GM19438 (cell line): ENCODE results near the gene ODAD4.
"Not testable (repeated sequence)": the region's sequence is repeated elsewhere in the genome, so short reads cannot be mapped to it uniquely, and the experiment has no call there.

ENCODE experiments used
- ATAC-seq: cut with Tn5 transposase; IDR thresholded peaks from one replicate; pipeline ENCODE4 v1.9.1; 2021; ENCODE audit warnings: low read depth; ENCODE audit not compliant: unreplicated experiment

The ODAD4 gene

GRCh38 chr17:41989702-41990419 lies 59.4 kb downstream of the ODAD4 start:
- no peak for ATAC-seq

- no peak for ATAC-seq
Observed at GRCh38 chr17:41992576-41992975, 62.2 kb downstream of the ODAD4 start.

GRCh38 chr17:41996855-41997164 lies 66.4 kb downstream of the ODAD4 start:
- ATAC-seq, result no peak

GRCh38 chr17:41998497-41998896 lies 68.1 kb downstream of the ODAD4 start:
- no peak for ATAC-seq

- no peak for ATAC-seq
Observed at GRCh38 chr17:42000413-42001133, 70.2 kb downstream of the ODAD4 start.

GRCh38 chr17:42001729-42002128 lies 71.3 kb downstream of the ODAD4 start:
- no peak for ATAC-seq

GRCh38 chr17:42002175-42002791 lies 71.9 kb downstream of the ODAD4 start:
- no peak for ATAC-seq

GRCh38 chr17:42002792-42003301 lies 72.4 kb downstream of the ODAD4 start:
- no peak for ATAC-seq

GRCh38 chr17:42005166-42005565 lies 74.7 kb downstream of the ODAD4 start:
- ATAC-seq, result no peak

GRCh38 chr17:42009170-42009569 lies 78.8 kb downstream of the ODAD4 start:
- ATAC-seq, result no peak

- not testable (repeated sequence) for ATAC-seq
Observed at GRCh38 chr17:42010266-42010680, 79.9 kb downstream of the ODAD4 start.

GRCh38 chr17:42010898-42011516 lies 80.6 kb downstream of the ODAD4 start:
- no peak for ATAC-seq

- not testable (repeated sequence) for ATAC-seq
Observed at GRCh38 chr17:42012363-42012762, 81.9 kb downstream of the ODAD4 start.

GRCh38 chr17:42013740-42014139 lies 83.3 kb downstream of the ODAD4 start:
- ATAC-seq, result not testable (repeated sequence)
